ENCODE measurements around the gene LY9.
"Not testable (repeated sequence)": the region's sequence is repeated elsewhere in the genome, so short reads cannot be mapped to it uniquely, and the experiment has no call there.

The LY9 gene

DNA sequence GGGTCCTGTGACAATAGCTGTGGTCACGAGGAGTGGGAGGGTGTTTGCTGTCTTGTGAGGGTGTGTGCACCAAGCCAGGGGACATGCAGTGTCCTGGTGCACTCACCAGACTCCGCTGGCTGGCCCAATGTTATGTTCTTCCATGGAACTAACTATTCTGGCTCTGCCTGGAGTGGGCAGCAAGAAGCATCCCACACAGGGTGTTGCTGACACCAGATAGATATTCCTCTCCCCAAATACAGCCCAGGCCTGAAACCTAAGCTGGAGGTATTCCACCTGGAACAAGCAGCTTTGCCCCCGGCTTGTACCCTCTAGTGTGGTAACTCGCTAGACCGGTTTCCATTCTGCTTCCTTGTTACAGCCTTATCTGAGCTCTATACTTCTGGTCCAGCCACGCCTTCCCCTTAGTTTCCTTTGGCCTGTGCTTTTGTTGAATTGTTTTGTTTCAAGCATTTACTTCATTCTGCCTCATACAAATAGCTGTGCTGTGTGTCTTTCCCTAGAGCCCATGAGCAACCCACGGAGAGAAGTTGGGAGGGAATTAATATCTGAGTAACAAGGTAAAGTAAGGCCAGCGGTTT lies 14.7 kb upstream of the LY9 start:
- TF ChIP-seq, protein P1, sequence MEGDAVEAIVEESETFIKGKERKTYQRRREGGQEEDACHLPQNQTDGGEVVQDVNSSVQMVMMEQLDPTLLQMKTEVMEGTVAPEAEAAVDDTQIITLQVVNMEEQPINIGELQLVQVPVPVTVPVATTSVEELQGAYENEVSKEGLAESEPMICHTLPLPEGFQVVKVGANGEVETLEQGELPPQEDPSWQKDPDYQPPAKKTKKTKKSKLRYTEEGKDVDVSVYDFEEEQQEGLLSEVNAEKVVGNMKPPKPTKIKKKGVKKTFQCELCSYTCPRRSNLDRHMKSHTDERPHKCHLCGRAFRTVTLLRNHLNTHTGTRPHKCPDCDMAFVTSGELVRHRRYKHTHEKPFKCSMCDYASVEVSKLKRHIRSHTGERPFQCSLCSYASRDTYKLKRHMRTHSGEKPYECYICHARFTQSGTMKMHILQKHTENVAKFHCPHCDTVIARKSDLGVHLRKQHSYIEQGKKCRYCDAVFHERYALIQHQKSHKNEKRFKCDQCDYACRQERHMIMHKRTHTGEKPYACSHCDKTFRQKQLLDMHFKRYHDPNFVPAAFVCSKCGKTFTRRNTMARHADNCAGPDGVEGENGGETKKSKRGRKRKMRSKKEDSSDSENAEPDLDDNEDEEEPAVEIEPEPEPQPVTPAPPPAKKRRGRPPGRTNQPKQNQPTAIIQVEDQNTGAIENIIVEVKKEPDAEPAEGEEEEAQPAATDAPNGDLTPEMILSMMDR (conservative IDR thresholded peaks at IDR 0.05), result no peak
- TF ChIP-seq ZFX (IDR thresholded peaks at IDR 0.05), result no peak
- peak overlapping the region; percentile 52 for H3K27ac ChIP-seq

DNA sequence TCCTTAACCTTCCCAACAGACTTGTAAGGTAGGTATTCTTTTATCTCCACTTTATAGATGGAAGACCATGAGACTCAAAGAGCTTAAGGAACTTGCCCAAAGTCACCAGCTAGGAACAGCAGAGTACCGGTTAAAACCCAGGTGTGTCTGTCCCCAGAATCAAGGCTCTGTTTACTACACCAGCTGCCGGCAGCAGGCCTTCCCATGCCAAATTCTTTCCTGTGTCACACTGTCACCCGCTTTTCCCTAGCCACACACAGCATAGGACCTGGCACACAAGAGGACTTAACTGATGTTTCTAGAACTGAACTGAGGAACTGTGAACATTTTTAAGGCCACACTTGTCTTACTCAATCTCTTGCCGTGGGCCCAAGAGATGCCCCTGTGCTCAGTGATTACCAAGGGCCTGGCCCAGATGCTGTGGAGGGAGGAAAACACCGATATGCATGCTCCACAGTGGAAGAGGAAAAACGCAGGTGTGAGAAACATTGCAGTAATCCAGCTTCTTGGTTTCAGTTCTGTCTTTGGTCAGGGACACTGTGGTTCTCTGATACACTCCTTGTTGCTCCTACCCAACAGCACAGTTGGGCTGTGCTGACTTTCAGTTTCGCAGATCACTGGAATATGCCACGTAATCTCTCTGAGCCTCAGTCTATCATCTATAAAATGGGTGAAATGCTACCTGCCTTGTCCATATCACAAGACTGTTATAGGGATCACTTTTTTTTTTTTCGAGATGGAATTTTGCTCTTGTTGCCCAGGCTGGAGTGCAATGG lies 13.9 kb upstream of the LY9 start:
- TF ChIP-seq, protein P1 (conservative IDR thresholded peaks at IDR 0.05), result no peak
- no peak for TF ChIP-seq ZFX (IDR thresholded peaks at IDR 0.05)
- H3K27ac ChIP-seq, result peak overlapping the region; percentile 52

DNA sequence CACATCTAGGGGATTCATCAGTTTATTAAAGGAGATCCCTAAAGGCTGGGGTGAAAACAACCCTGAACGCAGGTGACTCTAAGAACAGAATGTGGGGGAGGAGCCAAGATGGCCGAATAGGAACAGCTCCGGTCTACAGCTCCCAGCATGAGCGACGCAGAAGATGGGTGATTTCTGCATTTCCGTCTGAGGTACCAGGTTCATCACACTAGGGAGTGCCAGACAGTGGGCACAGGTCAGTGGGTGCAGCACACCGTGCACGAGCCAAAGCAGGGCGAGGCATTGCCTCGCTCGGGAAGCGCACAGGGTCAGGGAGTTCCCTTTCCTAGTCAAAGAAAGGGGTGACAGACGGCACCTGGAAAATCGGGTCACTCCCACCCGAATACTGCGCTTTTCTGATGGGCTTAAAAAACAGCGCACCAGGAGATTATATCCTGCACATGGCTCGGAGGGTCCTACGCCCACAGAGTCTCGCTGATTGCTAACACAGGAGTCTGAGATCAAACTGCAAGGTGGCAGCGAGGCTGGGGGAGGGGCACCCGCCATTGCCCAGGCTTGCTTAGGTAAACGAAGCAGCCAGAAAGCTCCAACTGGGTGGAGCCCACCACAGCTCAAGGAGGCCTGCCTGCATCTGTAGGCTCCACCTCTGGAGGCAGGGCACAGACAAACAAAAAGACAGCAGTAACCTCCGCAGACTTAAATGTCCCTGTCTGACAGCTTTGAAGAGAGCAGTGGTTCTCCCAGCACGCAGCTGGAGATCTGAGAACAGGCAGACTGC lies 12.8 kb upstream of the LY9 start:
- H3K27ac ChIP-seq, result not testable (repeated sequence)

DNA sequence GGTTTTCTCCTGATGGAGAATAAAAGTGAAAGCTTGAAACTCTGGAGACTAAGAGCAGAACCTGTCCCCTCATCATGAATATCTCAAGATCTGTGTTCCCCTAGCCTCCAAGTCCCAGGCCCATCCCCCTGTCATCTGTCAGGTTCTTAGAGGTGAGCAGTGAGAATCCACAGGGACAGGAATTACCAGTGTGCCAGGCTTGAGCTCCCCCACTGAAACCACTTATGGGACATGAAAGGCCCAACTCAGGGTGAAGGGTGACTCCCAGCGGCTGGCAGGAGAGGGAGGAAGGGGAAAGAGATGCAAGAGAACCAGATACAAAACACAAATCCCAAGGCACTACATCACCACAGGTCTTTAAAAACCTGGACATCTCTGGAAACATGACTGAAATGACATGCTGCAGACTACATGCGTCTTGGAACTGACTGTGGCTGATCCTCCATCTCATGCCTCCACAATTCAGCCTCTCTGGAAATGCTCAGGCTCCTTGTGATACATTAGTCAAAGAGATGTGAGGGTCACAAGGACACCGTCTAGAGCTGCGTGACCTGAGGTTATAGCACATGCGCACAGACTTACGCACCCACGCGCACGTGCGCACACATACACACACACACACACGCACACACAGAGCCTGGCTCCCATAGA lies 6.8 kb upstream of the LY9 start:
- H3K27ac ChIP-seq, result no peak overlapping the region
- TF ChIP-seq, protein P1 (conservative IDR thresholded peaks at IDR 0.05), result no peak
- TF ChIP-seq ZFX (IDR thresholded peaks at IDR 0.05), result no peak

DNA sequence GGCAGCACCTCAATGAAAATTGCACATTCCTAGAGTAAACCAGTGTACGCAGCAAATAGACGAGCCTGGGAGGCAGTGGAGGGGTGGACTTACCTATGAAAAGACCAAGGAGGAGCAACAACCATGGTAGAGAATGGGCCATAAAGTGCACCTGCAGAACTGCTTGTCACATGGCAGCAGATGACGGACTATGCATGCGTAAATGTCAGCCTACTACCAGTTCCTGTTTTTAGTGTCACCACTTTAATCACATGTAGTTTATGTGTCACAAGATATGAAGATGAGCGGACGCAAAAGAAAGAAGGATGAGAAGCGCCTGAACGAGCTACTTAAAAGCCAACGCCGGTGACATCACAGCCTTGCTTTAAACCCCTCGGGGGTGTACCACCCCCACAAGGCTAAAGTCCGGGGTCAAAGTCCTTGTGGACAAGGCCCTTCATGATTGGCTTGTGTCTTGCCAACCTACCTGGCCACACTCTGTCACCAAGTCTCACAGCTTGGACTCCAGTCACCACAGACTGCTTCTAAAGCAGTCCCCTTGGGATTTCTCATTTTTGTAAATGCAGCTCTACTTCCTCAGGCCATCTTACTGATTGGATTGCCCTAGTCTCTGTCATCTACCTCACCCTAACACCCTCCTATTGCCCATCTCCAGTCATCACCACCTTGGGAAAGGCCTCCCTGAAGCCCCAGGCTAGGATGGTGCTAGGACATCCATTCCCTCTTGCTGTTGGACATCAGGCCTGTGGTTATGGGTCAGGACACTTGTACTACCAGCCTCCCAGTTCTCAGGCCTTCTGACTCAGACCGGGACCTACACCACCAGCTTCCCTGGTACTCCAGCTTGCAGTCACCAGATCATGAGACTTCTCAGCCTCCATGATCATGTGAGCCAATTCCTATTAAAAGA lies 6.0 kb upstream of the LY9 start:
- no peak overlapping the region for H3K27ac ChIP-seq
- TF ChIP-seq ZFX (IDR thresholded peaks at IDR 0.05), result no peak
- TF ChIP-seq, protein P1 (conservative IDR thresholded peaks at IDR 0.05), result no peak

DNA sequence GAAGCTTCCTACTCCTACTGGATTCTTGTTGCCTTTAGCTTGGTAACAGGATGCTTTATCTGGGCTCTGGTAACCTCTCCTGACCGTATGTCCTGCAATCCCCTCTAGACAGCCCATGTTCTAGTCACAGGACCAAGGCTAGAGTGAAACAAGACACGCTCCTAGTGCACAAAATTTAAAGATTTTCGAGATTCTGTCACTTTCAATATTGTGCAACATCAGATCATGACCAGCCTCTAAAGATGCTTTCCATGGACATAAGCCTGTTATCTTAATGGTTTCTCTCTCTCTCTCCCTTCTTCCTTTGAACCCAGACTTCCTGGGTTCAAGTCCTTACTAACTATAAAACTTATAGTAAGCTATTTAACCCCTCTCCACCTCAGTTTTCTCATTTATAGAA lies 1.6 kb upstream of the LY9 start:
- H3K27ac ChIP-seq, result no peak overlapping the region
- TF ChIP-seq ZFX (IDR thresholded peaks at IDR 0.05), result no peak
- TF ChIP-seq, protein P1 (conservative IDR thresholded peaks at IDR 0.05), result no peak

DNA sequence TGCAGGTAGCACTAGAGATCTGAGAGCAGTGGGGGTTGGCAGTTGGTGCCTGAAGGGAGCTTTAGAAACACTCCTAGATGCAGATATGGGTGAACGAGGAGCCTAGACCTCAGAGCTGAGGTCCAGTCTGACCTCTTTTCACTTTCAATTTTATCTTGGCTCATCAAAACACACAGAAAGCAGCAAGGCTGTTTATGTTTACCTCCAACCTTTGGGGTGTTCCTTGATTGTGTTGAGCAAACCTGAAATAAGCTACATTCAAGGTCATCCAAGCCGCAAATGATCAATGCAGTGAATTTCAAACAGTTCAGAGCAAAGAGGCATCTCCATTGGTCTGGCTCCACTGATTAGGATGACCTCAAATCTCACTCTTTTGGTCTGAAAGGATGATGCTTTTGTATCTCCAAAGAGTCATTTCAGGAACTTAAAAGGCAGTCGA lies 1.3 kb downstream of the LY9 start:
- no peak for TF ChIP-seq ZFX (IDR thresholded peaks at IDR 0.05)
- TF ChIP-seq, protein P1 (conservative IDR thresholded peaks at IDR 0.05), result no peak
- H3K27ac ChIP-seq, result no peak overlapping the region

Data from C4-2B (cell line).